K562 (cell line): ENCODE data around the gene CPNE6. TPM values are rescaled to one million over a fixed set of nuclear protein-coding genes. Genes with fewer than 3 reads are reported as not detected.

Experiments
- ATAC-seq: fragments of 200-7000 bp; cut with Tn5 transposase; 3 replicates; pipeline ENCODE4 v1.9.1; 2020; ENCODE audit warnings: moderate library complexity
- BruUV-seq: library from RNA; stranded (reverse); fragments of 400-500 nt; replicated peaks from 2 replicates; lab custom pipeline; 2021; lab: Mats Ljungman, UMichigan
- CTCF ChIA-PET: fragments of 300-600 bp; formaldehyde crosslinking; extraction: SDS; loops from one replicate; lab custom pipeline; 2021; ENCODE audit warnings: low intra/inter-chr PET ratio; lab: Yijun Ruan, JAX
- POLR2A ChIA-PET: fragments of 300-600, 350-650 bp; sonication (Branson Sonifier 250); formaldehyde crosslinking; extraction: SDS; loops from one replicate; lab custom pipeline; 2021; ENCODE audit warnings: antibody characterized with exemption, inconsistent platforms; lab: Yijun Ruan, JAX
- DNase-seq, 4 experiments: peaks; one replicate each; pipeline versions ENCODE4 v3.0.0 to v3.0.0-alpha.2; 2011 to 2018; ENCODE audit warnings: low spot score in 3 of 4, mixed read lengths in 3 of 4; ENCODE audit errors: extremely low read depth in 1 of 4
- FAIRE-seq: peaks from 2 replicates; lab custom pipeline; 2011; peaks lifted over from hg19 to GRCh38; lab: Jason Lieb, UNC
- H2AFZ ChIP-seq: 2 replicates; pipeline ENCODE4 v1.6.0; 2011; ENCODE audit warnings: low read depth, low read length, control low read depth, inconsistent platforms
- H3K27ac ChIP-seq: fragments of 200-600 bp; 3 replicates; pipeline ENCODE4 v1.8.0; 2011; ENCODE audit warnings: low read depth, mild to moderate bottlenecking, control low read depth, inconsistent platforms, low read length, moderate library complexity, mixed read lengths; ENCODE audit errors: extremely low read depth
- H3K27me3 ChIP-seq, 2 experiments: fragments of 300-600 bp in 1 of 2; 2 replicates in 1 of 2; 3 replicates in 1 of 2; pipeline versions ENCODE4 v1.6.0 to v1.8.0; 2011; ENCODE audit warnings: inconsistent platforms in 2 of 2, low read length in 2 of 2, mild to moderate bottlenecking in 1 of 2, mixed read lengths in 1 of 2, moderate library complexity in 1 of 2; ENCODE audit not compliant: control insufficient read depth in 2 of 2, insufficient read depth in 2 of 2
- H3K36me3 ChIP-seq: fragments of 300-600 bp; 3 replicates; pipeline ENCODE4 v1.8.0; 2011; ENCODE audit warnings: mild to moderate bottlenecking, low read length, inconsistent platforms; ENCODE audit not compliant: control insufficient read depth, insufficient read depth
- H3K4me1 ChIP-seq, 2 experiments: fragments of 200-600 bp in 1 of 2; replicated peaks in 1 of 2; 2 replicates in 1 of 2; 3 replicates in 1 of 2; pipeline versions ENCODE4 v1.5.1 to v1.8.0; 2011; ENCODE audit warnings: inconsistent platforms in 2 of 2, low read length in 2 of 2, mild to moderate bottlenecking in 1 of 2, mixed read lengths in 1 of 2, moderate library complexity in 1 of 2; ENCODE audit not compliant: control insufficient read depth in 2 of 2, insufficient read depth in 2 of 2
- H3K4me2 ChIP-seq: 2 replicates; pipeline ENCODE4 v1.6.1; 2011; ENCODE audit warnings: low read length, control low read depth, inconsistent platforms, mixed read lengths; ENCODE audit not compliant: insufficient read depth
- H3K4me3 ChIP-seq: fragments of 200-600 bp; sonication (generic), shearing (Covaris generic); 2 replicates; pipeline ENCODE4 v1.5.1; 2016; ENCODE audit warnings: control low read depth, inconsistent platforms
- H3K79me2 ChIP-seq: fragments of 200-600 bp; 3 replicates; pipeline ENCODE4 v1.8.0; 2011; ENCODE audit warnings: low read length, inconsistent platforms; ENCODE audit not compliant: control insufficient read depth, insufficient read depth
- H3K9ac ChIP-seq, 2 experiments: 2 replicates each; pipeline versions ENCODE4 v1.6.0 to v1.6.1; 2011; ENCODE audit warnings: low read depth in 2 of 2, low read length in 2 of 2, control low read depth in 1 of 2, inconsistent platforms in 1 of 2, mild to moderate bottlenecking in 1 of 2, mixed read lengths in 1 of 2; ENCODE audit not compliant: insufficient read depth in 1 of 2
- H3K9me1 ChIP-seq: one replicate; pipeline ENCODE4 v1.6.0; 2011; ENCODE audit warnings: inconsistent platforms, mild to moderate bottlenecking, low read length, moderate library complexity; ENCODE audit not compliant: control insufficient read depth, insufficient read depth
- H3K9me3 ChIP-seq: replicated peaks from 2 replicates; pipeline ENCODE4 v1.5.1; 2011; ENCODE audit warnings: low read depth, low read length, inconsistent platforms; ENCODE audit not compliant: control insufficient read depth, insufficient read depth
- H4K20me1 ChIP-seq: replicated peaks from 2 replicates; pipeline ENCODE4 v1.6.1; 2011; ENCODE audit warnings: low read length, inconsistent platforms, mixed read lengths; ENCODE audit not compliant: control insufficient read depth, insufficient read depth
- CC2D1A ChIP-seq: fragments of 450-650 bp; IDR thresholded peaks from 2 replicates; pipeline ENCODE4 v1.6.1; 2017; ENCODE audit warnings: mild to moderate bottlenecking
- FOS ChIP-seq: IDR thresholded peaks from 3 replicates; pipeline ENCODE4 v1.6.1; 2011; ENCODE audit not compliant: insufficient read length; ENCODE audit errors: extremely low read depth
- GABPB2 ChIP-seq: fragments of 250-450 bp; sonication (Bioruptor Pico); conservative IDR thresholded peaks from 2 replicates; pipeline ENCODE4 v1.5.1; 2021; ENCODE audit warnings: mild to moderate bottlenecking
- MAZ ChIP-seq, 2 experiments: fragments of 450-650 bp in 1 of 2; sonication (generic) in 1 of 2; formaldehyde crosslinking; IDR thresholded peaks in 1 of 2; conservative IDR thresholded peaks in 1 of 2; 2 replicates each; pipeline versions ENCODE4 v1.4.0 to v1.5.0; 2020; ENCODE audit warnings: mild to moderate bottlenecking in 1 of 2, missing genetic modification reagents in 1 of 2
- PHTF2 ChIP-seq: fragments of 250-450 bp; sonication (Bioruptor Pico); IDR thresholded peaks from 2 replicates; pipeline ENCODE4 v1.5.0; 2021; ENCODE audit warnings: mild to moderate bottlenecking
- RBM34 ChIP-seq: fragments of 200-400 bp; formaldehyde crosslinking; IDR thresholded peaks from 2 replicates; pipeline ENCODE4 v1.6.1; 2018; ENCODE audit warnings: low read length, borderline replicate concordance; ENCODE audit not compliant: insufficient read depth
- TOE1 ChIP-seq, 2 experiments: fragments of 450-650 bp in 1 of 2; sonication (generic) in 1 of 2; formaldehyde crosslinking in 1 of 2; IDR thresholded peaks; 2 replicates each; pipeline versions ENCODE4 v1.7.1 to v1.8.0; 2016 to 2022; ENCODE audit warnings: borderline replicate concordance in 2 of 2, mild to moderate bottlenecking in 2 of 2, antibody characterized with exemption in 1 of 2, inconsistent platforms in 1 of 2, low read depth in 1 of 2, missing genetic modification reagents in 1 of 2, moderate library complexity in 1 of 2
- ZBTB1 ChIP-seq: sonication (generic); formaldehyde crosslinking; IDR thresholded peaks from 2 replicates; pipeline ENCODE4 v1.8.1; 2023; ENCODE audit warnings: missing genetic modification reagents, low read depth, mild to moderate bottlenecking, borderline replicate concordance
- ZFP36 ChIP-seq: fragments of 150-350 bp; IDR thresholded peaks from 2 replicates; pipeline ENCODE4 v1.6.1; 2018; ENCODE audit warnings: low read length, low read depth; ENCODE audit not compliant: partially characterized antibody
- ZNF12 ChIP-seq: sonication (generic); formaldehyde crosslinking; IDR thresholded peaks from 2 replicates; pipeline ENCODE4 v1.4.0; 2020; ENCODE audit warnings: mild to moderate bottlenecking, missing genetic modification reagents
- WGBS: fragments of 100-300 bp; shearing (Covaris generic); methylation state at CpG from one replicate; pipeline ENCODE4 v1.1.6; 2016; ENCODE audit warnings: low coverage, mixed read lengths; ENCODE audit not compliant: insufficient coverage; ENCODE audit errors: missing lambda C conversion rate; 5-methylcytosine and 5-hydroxymethylcytosine counted together
- in situ Hi-C: fragments of 300-500 bp; cut with MboI; formaldehyde crosslinking; loops from 4 replicates; pipeline ENCODE4 v1.15.0; 2018; ENCODE audit warnings: inconsistent platforms, mixed read lengths
- intact Hi-C: fragments of 100-400 bp; cut with micrococcal nuclease; formaldehyde crosslinking; loops from 2 replicates; pipeline ENCODE4 v1.14.2; 2022
- polyA plus RNA-seq, 8 experiments: library from polyadenylated mRNA; depleted of rRNA in 4 of 8; stranded (reverse) in 5 of 8; unstranded in 3 of 8; fragments of >200 nt; fragmentation: Nextera tagmentation in 2 of 8; fragmentation: Illumina TruSeq in 1 of 8; extraction: Ambion mirVana in 2 of 8; extraction: Trizol in 1 of 8; gene quantifications; 2 replicates each; pipeline versions ENCODE4 v1.2.1 to v1.2.3, GENCODE V29; 2011 to 2014; ENCODE audit warnings: inconsistent platforms in 1 of 8, missing spikeins in 1 of 8
- total RNA-seq, 7 experiments: library from RNA; depleted of rRNA in 6 of 7; stranded (reverse); fragments of >200 nt in 6 of 7; fragmentation: Illumina TruSeq in 2 of 7; extraction: Trizol in 2 of 7; gene quantifications; 2 replicates each; pipeline versions ENCODE4 v1.2.1 to v1.2.3, GENCODE V29; 2011 to 2021; ENCODE audit warnings: low replicate concordance in 1 of 7
- TF ChIP-seq, protein P1 (sequence below): fragments of 450-650 bp; formaldehyde crosslinking; conservative IDR thresholded peaks from 2 replicates; pipeline ENCODE4 v1.4.0; 2022; ENCODE audit warnings: mild to moderate bottlenecking, missing genetic modification characterization

The CPNE6 gene
- total and polyA plus RNA-seq, 9 of the 15 experiments (the other 6 are each of a cell fraction or from before 2014, with no cell fraction given): not detected

DNA sequence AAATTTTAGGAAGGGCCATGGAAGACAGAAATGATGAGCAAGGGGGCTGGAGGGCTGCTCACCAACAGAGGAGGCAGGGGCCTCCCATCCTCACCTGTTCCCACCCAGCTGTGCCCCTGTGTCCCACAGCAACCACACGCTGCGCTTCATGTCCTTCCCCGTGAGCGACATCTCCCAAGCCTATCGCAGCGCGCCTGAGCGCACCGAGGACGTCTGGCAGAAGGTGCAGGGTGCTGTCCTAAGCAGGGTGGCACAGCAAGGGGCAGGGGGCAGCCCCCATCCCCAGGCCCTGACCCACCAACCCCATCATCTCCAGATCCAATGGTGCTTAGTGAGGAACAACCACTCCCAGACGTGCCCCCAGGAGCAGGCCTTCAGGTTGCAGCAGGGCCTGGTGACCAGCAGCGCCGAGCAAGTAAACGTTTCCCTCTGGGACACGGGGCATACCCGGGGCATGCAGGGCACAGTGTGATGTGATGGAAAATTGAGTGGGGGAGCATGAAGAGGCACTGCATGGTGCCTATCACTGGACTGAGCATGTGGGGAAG lies 11.4 kb upstream of the CPNE6 start (continued):
- TF ChIP-seq ZFP36: no peak
- no peak for TF ChIP-seq FOS
- no peak for TF ChIP-seq MAZ (CRISPR knock-in tag; conservative IDR thresholded peaks at IDR 0.05 in 1 of 2, IDR thresholded peaks at IDR 0.05 in 1 of 2)
- TF ChIP-seq, protein P1, sequence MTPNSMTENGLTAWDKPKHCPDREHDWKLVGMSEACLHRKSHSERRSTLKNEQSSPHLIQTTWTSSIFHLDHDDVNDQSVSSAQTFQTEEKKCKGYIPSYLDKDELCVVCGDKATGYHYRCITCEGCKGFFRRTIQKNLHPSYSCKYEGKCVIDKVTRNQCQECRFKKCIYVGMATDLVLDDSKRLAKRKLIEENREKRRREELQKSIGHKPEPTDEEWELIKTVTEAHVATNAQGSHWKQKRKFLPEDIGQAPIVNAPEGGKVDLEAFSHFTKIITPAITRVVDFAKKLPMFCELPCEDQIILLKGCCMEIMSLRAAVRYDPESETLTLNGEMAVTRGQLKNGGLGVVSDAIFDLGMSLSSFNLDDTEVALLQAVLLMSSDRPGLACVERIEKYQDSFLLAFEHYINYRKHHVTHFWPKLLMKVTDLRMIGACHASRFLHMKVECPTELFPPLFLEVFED: no peak
- TF ChIP-seq ZNF12: no peak

DNA sequence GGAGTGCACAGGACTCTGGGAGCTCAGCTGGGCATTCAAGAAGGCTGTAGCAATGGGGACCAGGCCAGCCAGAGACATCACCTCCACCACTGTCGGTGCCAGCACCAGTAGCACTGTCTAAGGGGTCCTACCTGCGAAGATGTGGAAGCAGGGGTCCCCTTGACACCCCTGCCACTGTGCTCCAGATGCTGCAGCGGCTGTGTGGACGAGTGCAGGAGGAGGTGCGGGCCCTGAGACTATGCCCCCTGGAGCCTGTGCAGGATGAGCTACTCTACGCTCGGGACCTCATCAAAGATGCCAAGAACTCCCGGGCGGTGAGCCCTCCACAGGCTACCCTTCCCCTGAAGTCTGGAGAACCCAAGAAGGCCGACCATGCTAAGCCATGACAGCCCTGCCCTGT lies 10.9 kb upstream of the CPNE6 start:
- POLR2A ChIA-PET: interaction anchor here (1.0 to 1.8 kb wide), 2 partner anchors 14 to 33 kb away, joined by 4 to 6 read pairs; partner anchors contain the start of gene PCK2
- peaks cover 0 to 3% of the 10 kb centered on the region in 2 experiments; a peak in 1 of 5 replicates for H3K27me3 ChIP-seq
- H2AFZ ChIP-seq: no peak overlapping the region
- H3K4me1 ChIP-seq: peaks cover 0 to 6% of the 10 kb centered on the region in 2 experiments; a peak in 2 of 5 replicates
- H3K9ac ChIP-seq: no peak overlapping the region
- no TSS peak for BruUV-seq
- intact Hi-C loops: no loop called here
- no peaks in the 10 kb centered on the region for H3K36me3 ChIP-seq
- no peaks in the 10 kb centered on the region for H3K79me2 ChIP-seq
- no peaks in the 10 kb centered on the region for H3K9me3 ChIP-seq
- in situ Hi-C loops: no loop called here
- TF ChIP-seq PHTF2 (no peak), GABPB2 (no peak), RBM34 (no peak), TOE1 (IDR thresholded peaks at IDR 0.05; ENCODE audit: borderline replicate concordance) (no peak), TOE1 (CRISPR knock-in tag; IDR thresholded peaks at IDR 0.05; ENCODE audit: borderline replicate concordance, low read depth) (no peak), CC2D1A (no peak), ZBTB1 (no peak)
- no peaks in the 10 kb centered on the region for H3K9me1 ChIP-seq
- H3K27ac ChIP-seq: no peak overlapping the region
- H3K4me3 ChIP-seq: no peak overlapping the region
- FAIRE-seq (no peak), DNase-seq (no peak), ATAC-seq (no peak)
- no peak overlapping the region for H3K4me2 ChIP-seq
- WGBS: 15% methylated on average over 9 of the region's 10 CpGs
- H4K20me1 ChIP-seq: no peaks in the 10 kb centered on the region
- CTCF ChIA-PET: interaction anchor here (0.5 to 0.6 kb wide), 2 partner anchors 23 to 26 kb away, joined by 3 read pairs; no protein-coding TSS in a partner anchor
